B cell (primary cell): ENCODE results near the gene SELENOV. TPM values are rescaled to one million over a fixed set of nuclear protein-coding genes. Genes with fewer than 3 reads are reported as not detected.

Experiments
- ATAC-seq: fragments of 200-7000 bp; cut with Tn5 transposase; one replicate; pipeline ENCODE4 v1.10.0; 2021; ENCODE audit warnings: low read depth, mild to moderate bottlenecking, moderate number of reproducible peaks, moderate library complexity
- CTCF ChIA-PET: fragments of 350-600 bp; sonication (Branson Sonifier 250); formaldehyde crosslinking; loops from one replicate; lab custom pipeline; 2021; ENCODE audit warnings: antibody characterized with exemption, inconsistent platforms; lab: Charles Lee
- POLR2A ChIA-PET: fragments of 350-600 bp; sonication (Branson Sonifier 250); formaldehyde crosslinking; loops from one replicate; lab custom pipeline; 2021; ENCODE audit warnings: antibody characterized with exemption; lab: Charles Lee
- DNase-seq: peaks from one replicate; pipeline ENCODE4 v3.0.0; 2013
- H2AFZ ChIP-seq: 2 replicates; pipeline ENCODE4 v1.6.1; 2012; ENCODE audit warnings: mild to moderate bottlenecking, low read depth, low read length; ENCODE audit not compliant: insufficient read depth, poor library complexity, severe bottlenecking
- H3K27ac ChIP-seq, 2 donors: 1 replicate in 1 of 2; 2 replicates in 1 of 2; pipeline ENCODE4 v1.5.1; 2012 to 2013; ENCODE audit warnings: low read length in 2 of 2, mild to moderate bottlenecking in 2 of 2, moderate library complexity in 1 of 2
- H3K27me3 ChIP-seq, 4 experiments: fragments of 200-600 bp in 1 of 4; sonication (generic) in 1 of 4; replicated peaks in 1 of 4; 1 replicate in 2 of 4; 2 replicates in 2 of 4; pipeline versions ENCODE4 v1.6.1 to v1.7.0; 2013 to 2016; ENCODE audit warnings: low read length in 3 of 4, mild to moderate bottlenecking in 2 of 4, mixed read lengths in 1 of 4, moderate library complexity in 1 of 4; ENCODE audit not compliant: insufficient read depth in 4 of 4, control insufficient read depth in 3 of 4; ENCODE audit errors: control extremely low read depth in 1 of 4
- H3K36me3 ChIP-seq, 2 experiments: replicated peaks in 1 of 2; 1 replicate in 1 of 2; 2 replicates in 1 of 2; pipeline versions ENCODE4 v1.6.1 to v1.7.1; 2013; ENCODE audit warnings: low read length in 1 of 2; ENCODE audit not compliant: insufficient read depth in 2 of 2, control insufficient read depth in 1 of 2; ENCODE audit errors: control extremely low read depth in 1 of 2, extremely low read depth in 1 of 2
- H3K4me1 ChIP-seq, 2 donors: fragments of 200-600 bp in 1 of 2; sonication (generic) in 1 of 2; 1 replicate in 1 of 2; 2 replicates in 1 of 2; pipeline versions ENCODE4 v1.5.1 to v1.6.1; 2013 to 2017; ENCODE audit warnings: low read length in 2 of 2; ENCODE audit not compliant: control insufficient read depth in 2 of 2, insufficient read depth in 2 of 2
- H3K4me2 ChIP-seq: replicated peaks from 2 replicates; pipeline ENCODE3; 2012; ENCODE audit warnings: mild to moderate bottlenecking, low read depth, low read length; ENCODE audit not compliant: poor library complexity, severe bottlenecking
- H3K4me3 ChIP-seq, 5 experiments: fragments of 200-600 bp in 1 of 5; sonication (generic) in 1 of 5; 1 replicate in 3 of 5; 2 replicates in 2 of 5; pipeline versions ENCODE4 v1.5.1 to v1.7.0; 2011 to 2016; ENCODE audit warnings: low read length in 4 of 5, mild to moderate bottlenecking in 4 of 5, low read depth in 2 of 5, control low read depth in 1 of 5, moderate library complexity in 1 of 5; ENCODE audit not compliant: insufficient read depth in 1 of 5; ENCODE audit errors: control extremely low read depth in 1 of 5, extremely low read depth in 1 of 5
- H3K79me2 ChIP-seq: fragments of 200-600 bp; sonication (generic); one replicate; pipeline ENCODE4 v1.6.0; 2016; ENCODE audit warnings: low read length; ENCODE audit not compliant: control insufficient read depth, insufficient read depth
- H3K9ac ChIP-seq: fragments of 200-600 bp; sonication (generic); 2 replicates; pipeline ENCODE4 v1.6.1; 2017; ENCODE audit warnings: mild to moderate bottlenecking, low read length, moderate library complexity
- H3K9me3 ChIP-seq, 3 donors: one replicate each; pipeline versions ENCODE4 v1.6.1 to v1.7.1; 2013; ENCODE audit warnings: low read length in 2 of 3; ENCODE audit not compliant: control insufficient read depth in 2 of 3, insufficient read depth in 1 of 3; ENCODE audit errors: control extremely low read depth in 1 of 3
- H4K20me1 ChIP-seq: 2 replicates; pipeline ENCODE4 v1.6.0; 2012; ENCODE audit warnings: mild to moderate bottlenecking, low read length; ENCODE audit not compliant: insufficient read depth, control insufficient read depth, poor library complexity, severe bottlenecking
- H3K27ac Mint-ChIP-seq: one replicate; pipeline ENCODE4 v1.8.0; 2021; ENCODE audit warnings: mixed read lengths
- H3K27me3 Mint-ChIP-seq: one replicate; pipeline ENCODE4 v1.8.0; 2021; ENCODE audit warnings: mixed read lengths
- H3K4me1 Mint-ChIP-seq: one replicate; pipeline ENCODE4 v1.8.0; 2021; ENCODE audit warnings: mixed read lengths
- H3K4me3 Mint-ChIP-seq: one replicate; pipeline ENCODE4 v1.8.0; 2021; ENCODE audit warnings: mixed read lengths
- H3K9me3 Mint-ChIP-seq: one replicate; pipeline ENCODE4 v1.8.0; 2022; ENCODE audit warnings: mixed read lengths; ENCODE audit not compliant: insufficient read depth
- CTCF ChIP-seq: fragments of 200-600 bp; IDR thresholded peaks from one replicate; pipeline ENCODE4 v1.8.0; 2022; ENCODE audit warnings: antibody characterized with exemption, mild to moderate bottlenecking
- EZH2 ChIP-seq: IDR thresholded peaks from 2 replicates; pipeline ENCODE4 v1.6.1; 2012; ENCODE audit warnings: borderline replicate concordance, low read depth, mild to moderate bottlenecking, moderate library complexity, low read length; ENCODE audit not compliant: insufficient read depth, poor library complexity, severe bottlenecking
- WGBS: methylation state at CpG from one replicate; pipeline ENCODE4 v1.1.5; 2013; ENCODE audit warnings: missing lambda C conversion rate; ENCODE audit not compliant: insufficient coverage; 5-methylcytosine and 5-hydroxymethylcytosine counted together
- intact Hi-C: fragments of 100-400 bp; cut with micrococcal nuclease; formaldehyde crosslinking; loops from one replicate; pipeline ENCODE4 v1.10.0; 2022
- polyA plus RNA-seq: library from polyadenylated mRNA; depleted of rRNA; stranded (reverse); fragments of >200 nt; gene quantifications from 2 replicates; pipeline ENCODE4 v1.2.3, GENCODE V29; 2012
- total RNA-seq, 2 donors: library from RNA; stranded (reverse); fragments of 120-200 nt in 1 of 2; gene quantifications; 1 replicate in 1 of 2; 2 replicates in 1 of 2; pipeline versions ENCODE4 v1.2.3 to v1.2.4, GENCODE V29; 2013 to 2022

Gene SELENOV
- total and polyA plus RNA-seq, 2 donors (not counting 1 experiment from before 2014, with no cell fraction given): not detected

- peak overlapping the region; percentile 78 for H3K27ac Mint-ChIP-seq
- TF ChIP-seq EZH2 (no peak), CTCF (no peak)
- Histone ChIP-seq H3K27me3 (no peaks in the 10 kb centered on the region), H3K4me3 (peak overlapping the region; percentile 75 to 98 (median 78)), H4K20me1 (no peaks in the 10 kb centered on the region), H2AFZ (peak overlapping the region; percentile 97), H3K36me3 (no peaks in the 10 kb centered on the region), H3K79me2 (peaks cover 56% of the 10 kb centered on the region), H3K4me2 (peak overlapping the region; percentile 95), H3K9ac (peak overlapping the region; percentile 94), H3K4me1 (peaks cover 13 to 14% of the 10 kb centered on the region in 2 donors), H3K27ac (peak overlapping the region in 1 of 2 donors; percentile 83), H3K9me3 (no peaks in the 10 kb centered on the region)
- 56% methylated on average over 7 of the region's 14 CpGs for WGBS
- H3K4me1 Mint-ChIP-seq: peaks cover 22% of the 10 kb centered on the region
- peak overlapping the region; percentile 96 for H3K4me3 Mint-ChIP-seq
- ATAC-seq (no peak), DNase-seq (no peak)
- H3K27me3 Mint-ChIP-seq: no peaks in the 10 kb centered on the region
- intact Hi-C loops: loop anchor here (1.0 to 5.0 kb wide), 11 partner anchors 8 to 422 kb away; partner anchors contain the start of genes DLL3, EID2, MED29 and PAF1
- CTCF ChIA-PET: interaction anchor here (0.6 to 3.5 kb wide), 12 partner anchors 11 to 421 kb away, joined by 3 to 40 read pairs (median 5); partner anchors contain the start of genes DLL3 and PLEKHG2
- POLR2A ChIA-PET: interaction anchor here (0.6 kb wide), 1 partner anchor 770 kb away, joined by 4 read pairs; no protein-coding TSS in a partner anchor
- H3K9me3 Mint-ChIP-seq: no peaks in the 10 kb centered on the region
Measured at GRCh38 chr19:39531834-39532232, 16.9 kb downstream of the SELENOV start.
